Measurements from ENCODE around the gene KLHDC3. TPM values are rescaled to one million over a fixed set of nuclear protein-coding genes. Genes with fewer than 3 reads are reported as not detected.
A peak's percentile ranks its signal among the peaks of the same experiment; 100 is the strongest.

The KLHDC3 gene
- total and polyA plus RNA-seq, 2 experiments from 2014 or later = 334 to 343 TPM

DNA sequence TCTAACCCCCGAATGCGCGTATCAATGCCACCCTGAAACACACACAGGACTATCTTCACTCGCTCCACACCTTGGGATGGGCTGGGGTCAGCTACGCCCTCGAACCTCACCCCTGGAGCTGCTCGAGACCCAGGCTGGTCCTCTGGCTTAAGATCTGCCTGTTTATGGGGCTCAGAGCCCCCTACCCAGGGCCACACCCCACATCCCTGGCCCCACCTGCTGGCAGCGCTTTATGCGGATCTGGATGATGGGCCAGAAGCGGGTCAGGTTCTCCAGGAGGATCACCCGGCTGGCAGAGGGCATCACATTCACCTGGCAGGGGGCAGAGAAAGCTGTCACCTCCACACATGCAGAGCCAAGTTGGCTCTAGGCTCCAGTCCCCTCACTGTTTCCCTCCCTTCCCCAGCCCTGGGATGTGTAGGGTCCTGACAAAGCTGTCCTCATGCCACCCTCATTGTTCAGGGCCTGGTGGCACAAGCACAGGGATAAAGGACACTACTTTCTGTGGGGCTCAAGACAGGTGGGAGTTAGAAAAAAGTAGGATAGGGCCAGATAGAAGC lies 31.4 kb downstream of the KLHDC3 start:
- no peak overlapping the region for H3K27ac ChIP-seq
- H3K36me3 ChIP-seq = peaks cover 69% of the 10 kb centered on the region
- no peak overlapping the region for H3K4me3 ChIP-seq
- no peaks in the 10 kb centered on the region for H3K27me3 ChIP-seq
- DNase-seq (ENCODE audit: low read depth in 1 of 2, low spot score in 1 of 2) = no peak
- no peaks in the 10 kb centered on the region for H3K9me3 ChIP-seq (ENCODE audit: low read depth)
- H3K4me1 ChIP-seq (ENCODE audit: low read depth) = no peaks in the 10 kb centered on the region
- TF ChIP-seq, protein P1, sequence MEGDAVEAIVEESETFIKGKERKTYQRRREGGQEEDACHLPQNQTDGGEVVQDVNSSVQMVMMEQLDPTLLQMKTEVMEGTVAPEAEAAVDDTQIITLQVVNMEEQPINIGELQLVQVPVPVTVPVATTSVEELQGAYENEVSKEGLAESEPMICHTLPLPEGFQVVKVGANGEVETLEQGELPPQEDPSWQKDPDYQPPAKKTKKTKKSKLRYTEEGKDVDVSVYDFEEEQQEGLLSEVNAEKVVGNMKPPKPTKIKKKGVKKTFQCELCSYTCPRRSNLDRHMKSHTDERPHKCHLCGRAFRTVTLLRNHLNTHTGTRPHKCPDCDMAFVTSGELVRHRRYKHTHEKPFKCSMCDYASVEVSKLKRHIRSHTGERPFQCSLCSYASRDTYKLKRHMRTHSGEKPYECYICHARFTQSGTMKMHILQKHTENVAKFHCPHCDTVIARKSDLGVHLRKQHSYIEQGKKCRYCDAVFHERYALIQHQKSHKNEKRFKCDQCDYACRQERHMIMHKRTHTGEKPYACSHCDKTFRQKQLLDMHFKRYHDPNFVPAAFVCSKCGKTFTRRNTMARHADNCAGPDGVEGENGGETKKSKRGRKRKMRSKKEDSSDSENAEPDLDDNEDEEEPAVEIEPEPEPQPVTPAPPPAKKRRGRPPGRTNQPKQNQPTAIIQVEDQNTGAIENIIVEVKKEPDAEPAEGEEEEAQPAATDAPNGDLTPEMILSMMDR (IDR thresholded peaks at IDR 0.05; ENCODE audit: low read depth, low read length) = no peak

DNA sequence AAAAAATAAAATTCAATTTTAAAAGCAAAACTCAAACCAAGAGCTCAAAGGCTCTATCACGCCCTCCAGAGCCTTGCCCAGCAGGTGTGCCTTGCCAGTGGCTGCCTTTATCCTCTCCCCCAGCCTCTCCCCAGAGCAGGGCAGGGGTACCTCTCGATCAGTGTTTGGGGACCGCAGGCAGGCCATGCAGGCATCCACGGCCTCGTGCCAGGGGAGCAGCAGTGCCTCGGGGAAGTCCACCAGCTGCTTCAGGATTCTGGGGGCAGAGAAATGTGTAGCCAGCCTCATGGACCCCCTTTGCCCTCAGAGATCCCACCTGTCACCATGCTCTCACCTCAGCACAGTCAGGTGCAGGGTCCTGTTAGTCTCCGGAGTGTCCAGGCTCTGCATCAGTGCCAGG lies 33.9 kb downstream of the KLHDC3 start:
- Histone ChIP-seq H3K27me3 (no peaks in the 10 kb centered on the region), H3K4me1 (ENCODE audit: low read depth) (peaks cover 11% of the 10 kb centered on the region), H3K9me3 (ENCODE audit: low read depth) (no peaks in the 10 kb centered on the region), H3K4me3 (no peak overlapping the region), H3K27ac (no peak overlapping the region), H3K36me3 (peaks cover 55% of the 10 kb centered on the region)
- no peak for DNase-seq (ENCODE audit: low read depth in 1 of 2, low spot score in 1 of 2)
- TF ChIP-seq, protein P1 (IDR thresholded peaks at IDR 0.05; ENCODE audit: low read depth, low read length) = no peak

DNA sequence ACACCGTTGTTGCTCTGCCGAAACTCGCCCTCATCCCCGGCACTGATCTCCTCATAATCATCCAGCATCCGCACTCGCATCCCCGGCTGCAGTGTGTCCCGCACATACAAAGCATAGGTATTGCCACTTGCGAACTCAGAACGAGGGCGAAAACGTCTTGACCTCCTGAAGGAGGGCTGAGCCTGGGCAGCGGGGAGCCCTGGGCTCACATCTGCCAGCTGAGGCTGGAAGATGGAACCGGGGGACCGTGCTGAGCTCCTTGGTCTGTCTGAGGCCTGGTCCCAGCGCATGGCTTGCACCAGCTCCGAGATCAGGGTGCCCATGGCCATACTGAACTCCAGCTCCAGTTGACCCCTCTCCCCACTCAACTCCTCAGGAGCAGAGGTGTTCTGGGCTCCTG lies 36.9 kb downstream of the KLHDC3 start:
- Histone ChIP-seq H3K27me3 (no peaks in the 10 kb centered on the region), H3K4me3 (no peak overlapping the region), H3K9me3 (ENCODE audit: low read depth) (no peaks in the 10 kb centered on the region), H3K36me3 (peaks cover 32% of the 10 kb centered on the region), H3K27ac (no peak overlapping the region), H3K4me1 (ENCODE audit: low read depth) (peaks cover 11% of the 10 kb centered on the region)
- no peak for DNase-seq (ENCODE audit: low read depth in 1 of 2, low spot score in 1 of 2)
- TF ChIP-seq, protein P1 (IDR thresholded peaks at IDR 0.05; ENCODE audit: low read depth, low read length) = no peak

DNA sequence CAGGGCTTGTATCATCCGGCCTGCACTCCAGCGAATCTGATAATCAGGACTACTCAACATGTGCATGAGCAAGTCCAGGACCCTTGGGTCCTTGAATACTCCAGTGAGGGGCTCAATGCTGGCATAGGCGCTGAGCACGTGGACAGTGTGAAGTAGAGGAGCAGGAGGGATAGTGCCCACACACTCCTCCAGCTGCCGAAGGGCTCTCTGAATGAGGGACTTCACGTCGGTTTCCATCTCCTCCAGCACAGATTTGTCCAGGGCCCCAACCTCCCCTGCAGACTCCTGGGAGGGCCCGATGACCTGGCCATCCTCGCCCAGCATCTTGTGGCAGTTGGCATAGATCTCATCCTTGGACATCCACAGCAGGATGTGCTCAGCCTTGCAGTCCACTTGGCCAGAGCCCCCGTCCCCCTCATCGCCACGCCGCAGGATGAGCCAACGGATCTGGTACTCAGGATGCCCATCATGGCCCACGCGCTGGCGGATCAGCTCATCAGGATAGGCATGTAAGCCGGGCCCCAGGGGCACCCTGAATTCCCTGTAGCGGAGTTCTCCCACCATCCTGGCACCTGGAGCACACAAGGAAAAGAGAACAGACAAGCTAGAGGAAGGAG lies 38.3 kb downstream of the KLHDC3 start:
- Histone ChIP-seq H3K27me3 (no peaks in the 10 kb centered on the region), H3K4me3 (peak overlapping the region; percentile 50), H3K9me3 (ENCODE audit: low read depth) (no peaks in the 10 kb centered on the region), H3K27ac (peak overlapping the region; percentile 90), H3K36me3 (peaks cover 21% of the 10 kb centered on the region), H3K4me1 (ENCODE audit: low read depth) (peaks cover 11% of the 10 kb centered on the region)
- TF ChIP-seq, protein P1 (IDR thresholded peaks at IDR 0.05; ENCODE audit: low read depth, low read length) = no peak
- no peak for DNase-seq (ENCODE audit: low read depth in 1 of 2, low spot score in 1 of 2)

DNA sequence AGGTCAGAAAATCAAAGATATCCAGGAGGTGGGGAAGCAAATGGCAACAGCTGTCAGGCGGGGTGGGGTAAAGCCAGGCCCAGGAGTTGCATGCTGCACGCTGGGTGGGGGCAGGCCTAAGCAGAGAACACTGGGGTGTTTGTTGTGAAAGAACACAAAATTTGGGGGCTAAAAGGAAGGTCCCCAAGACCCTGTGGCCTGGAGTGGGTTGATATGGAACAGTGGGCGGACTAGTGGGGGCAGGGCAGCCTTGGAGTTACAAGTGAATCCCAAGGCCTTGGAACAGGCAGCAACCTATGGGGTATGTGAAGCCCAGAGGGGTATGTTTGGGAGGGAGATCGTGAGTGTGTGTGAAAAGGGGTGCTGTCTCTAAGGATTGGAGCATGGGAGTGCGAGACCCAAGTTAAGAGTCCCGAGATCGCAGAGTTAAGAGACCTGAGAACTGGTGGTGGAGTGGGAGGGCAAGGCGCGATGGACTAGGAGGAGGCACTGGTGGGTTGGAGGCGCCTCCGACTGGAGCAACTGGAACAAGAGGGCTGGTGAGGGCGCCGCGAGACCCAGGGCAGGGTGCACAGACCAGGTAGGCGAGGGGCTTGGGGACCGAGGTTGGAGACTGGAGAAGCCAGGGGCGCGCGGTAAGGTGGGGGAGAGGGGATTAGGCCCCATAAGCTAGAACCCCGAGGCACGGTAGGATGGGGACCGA lies 38.9 kb downstream of the KLHDC3 start:
- TF ChIP-seq, protein P1 (IDR thresholded peaks at IDR 0.05; ENCODE audit: low read depth, low read length) = no peak
- H3K27ac ChIP-seq = peak overlapping the region; percentile 90
- peak; percentile 34 to 41 for DNase-seq (ENCODE audit: low read depth in 1 of 2, low spot score in 1 of 2)

More for the DNA sequence above, 38.9 kb downstream of the KLHDC3 start:
- peak overlapping the region; percentile 50 for H3K4me3 ChIP-seq
- no peaks in the 10 kb centered on the region for H3K9me3 ChIP-seq (ENCODE audit: low read depth)
- peaks cover 11% of the 10 kb centered on the region for H3K4me1 ChIP-seq (ENCODE audit: low read depth)
- H3K27me3 ChIP-seq = no peaks in the 10 kb centered on the region
- peaks cover 23% of the 10 kb centered on the region for H3K36me3 ChIP-seq
